B cell (primary cell): ENCODE data around the gene ETV6. TPM values are rescaled to one million over a fixed set of nuclear protein-coding genes. Genes with fewer than 3 reads are reported as not detected.

Experiments
- ATAC-seq: fragments of 200-7000 bp; cut with Tn5 transposase; one replicate; pipeline ENCODE4 v1.10.0; 2021; ENCODE audit warnings: low read depth, mild to moderate bottlenecking, moderate number of reproducible peaks, moderate library complexity
- CTCF ChIA-PET: fragments of 350-600 bp; sonication (Branson Sonifier 250); formaldehyde crosslinking; loops from one replicate; lab custom pipeline; 2021; ENCODE audit warnings: antibody characterized with exemption, inconsistent platforms; lab: Charles Lee
- POLR2A ChIA-PET: fragments of 350-600 bp; sonication (Branson Sonifier 250); formaldehyde crosslinking; loops from one replicate; lab custom pipeline; 2021; ENCODE audit warnings: antibody characterized with exemption; lab: Charles Lee
- DNase-seq: peaks from one replicate; pipeline ENCODE4 v3.0.0; 2013
- H2AFZ ChIP-seq: 2 replicates; pipeline ENCODE4 v1.6.1; 2012; ENCODE audit warnings: mild to moderate bottlenecking, low read depth, low read length; ENCODE audit not compliant: insufficient read depth, poor library complexity, severe bottlenecking
- H3K27ac ChIP-seq, 2 donors: 1 replicate in 1 of 2; 2 replicates in 1 of 2; pipeline ENCODE4 v1.5.1; 2012 to 2013; ENCODE audit warnings: low read length in 2 of 2, mild to moderate bottlenecking in 2 of 2, moderate library complexity in 1 of 2
- H3K27me3 ChIP-seq, 4 experiments: fragments of 200-600 bp in 1 of 4; sonication (generic) in 1 of 4; replicated peaks in 1 of 4; 1 replicate in 2 of 4; 2 replicates in 2 of 4; pipeline versions ENCODE4 v1.6.1 to v1.7.0; 2013 to 2016; ENCODE audit warnings: low read length in 3 of 4, mild to moderate bottlenecking in 2 of 4, mixed read lengths in 1 of 4, moderate library complexity in 1 of 4; ENCODE audit not compliant: insufficient read depth in 4 of 4, control insufficient read depth in 3 of 4; ENCODE audit errors: control extremely low read depth in 1 of 4
- H3K36me3 ChIP-seq, 2 experiments: replicated peaks in 1 of 2; 1 replicate in 1 of 2; 2 replicates in 1 of 2; pipeline versions ENCODE4 v1.6.1 to v1.7.1; 2013; ENCODE audit warnings: low read length in 1 of 2; ENCODE audit not compliant: insufficient read depth in 2 of 2, control insufficient read depth in 1 of 2; ENCODE audit errors: control extremely low read depth in 1 of 2, extremely low read depth in 1 of 2
- H3K4me1 ChIP-seq, 2 donors: fragments of 200-600 bp in 1 of 2; sonication (generic) in 1 of 2; 1 replicate in 1 of 2; 2 replicates in 1 of 2; pipeline versions ENCODE4 v1.5.1 to v1.6.1; 2013 to 2017; ENCODE audit warnings: low read length in 2 of 2; ENCODE audit not compliant: control insufficient read depth in 2 of 2, insufficient read depth in 2 of 2
- H3K4me2 ChIP-seq: replicated peaks from 2 replicates; pipeline ENCODE3; 2012; ENCODE audit warnings: mild to moderate bottlenecking, low read depth, low read length; ENCODE audit not compliant: poor library complexity, severe bottlenecking
- H3K4me3 ChIP-seq, 5 experiments: fragments of 200-600 bp in 1 of 5; sonication (generic) in 1 of 5; 1 replicate in 3 of 5; 2 replicates in 2 of 5; pipeline versions ENCODE4 v1.5.1 to v1.7.0; 2011 to 2016; ENCODE audit warnings: low read length in 4 of 5, mild to moderate bottlenecking in 4 of 5, low read depth in 2 of 5, control low read depth in 1 of 5, moderate library complexity in 1 of 5; ENCODE audit not compliant: insufficient read depth in 1 of 5; ENCODE audit errors: control extremely low read depth in 1 of 5, extremely low read depth in 1 of 5
- H3K79me2 ChIP-seq: fragments of 200-600 bp; sonication (generic); one replicate; pipeline ENCODE4 v1.6.0; 2016; ENCODE audit warnings: low read length; ENCODE audit not compliant: control insufficient read depth, insufficient read depth
- H3K9ac ChIP-seq: fragments of 200-600 bp; sonication (generic); 2 replicates; pipeline ENCODE4 v1.6.1; 2017; ENCODE audit warnings: mild to moderate bottlenecking, low read length, moderate library complexity
- H3K9me3 ChIP-seq, 3 donors: one replicate each; pipeline versions ENCODE4 v1.6.1 to v1.7.1; 2013; ENCODE audit warnings: low read length in 2 of 3; ENCODE audit not compliant: control insufficient read depth in 2 of 3, insufficient read depth in 1 of 3; ENCODE audit errors: control extremely low read depth in 1 of 3
- H4K20me1 ChIP-seq: 2 replicates; pipeline ENCODE4 v1.6.0; 2012; ENCODE audit warnings: mild to moderate bottlenecking, low read length; ENCODE audit not compliant: insufficient read depth, control insufficient read depth, poor library complexity, severe bottlenecking
- H3K27ac Mint-ChIP-seq: one replicate; pipeline ENCODE4 v1.8.0; 2021; ENCODE audit warnings: mixed read lengths
- H3K27me3 Mint-ChIP-seq: one replicate; pipeline ENCODE4 v1.8.0; 2021; ENCODE audit warnings: mixed read lengths
- H3K4me1 Mint-ChIP-seq: one replicate; pipeline ENCODE4 v1.8.0; 2021; ENCODE audit warnings: mixed read lengths
- H3K4me3 Mint-ChIP-seq: one replicate; pipeline ENCODE4 v1.8.0; 2021; ENCODE audit warnings: mixed read lengths
- H3K9me3 Mint-ChIP-seq: one replicate; pipeline ENCODE4 v1.8.0; 2022; ENCODE audit warnings: mixed read lengths; ENCODE audit not compliant: insufficient read depth
- CTCF ChIP-seq: fragments of 200-600 bp; IDR thresholded peaks from one replicate; pipeline ENCODE4 v1.8.0; 2022; ENCODE audit warnings: antibody characterized with exemption, mild to moderate bottlenecking
- EZH2 ChIP-seq: IDR thresholded peaks from 2 replicates; pipeline ENCODE4 v1.6.1; 2012; ENCODE audit warnings: borderline replicate concordance, low read depth, mild to moderate bottlenecking, moderate library complexity, low read length; ENCODE audit not compliant: insufficient read depth, poor library complexity, severe bottlenecking
- WGBS: methylation state at CpG from one replicate; pipeline ENCODE4 v1.1.5; 2013; ENCODE audit warnings: missing lambda C conversion rate; ENCODE audit not compliant: insufficient coverage; 5-methylcytosine and 5-hydroxymethylcytosine counted together
- intact Hi-C: fragments of 100-400 bp; cut with micrococcal nuclease; formaldehyde crosslinking; loops from one replicate; pipeline ENCODE4 v1.10.0; 2022
- polyA plus RNA-seq: library from polyadenylated mRNA; depleted of rRNA; stranded (reverse); fragments of >200 nt; gene quantifications from 2 replicates; pipeline ENCODE4 v1.2.3, GENCODE V29; 2012
- total RNA-seq, 2 donors: library from RNA; stranded (reverse); fragments of 120-200 nt in 1 of 2; gene quantifications; 1 replicate in 1 of 2; 2 replicates in 1 of 2; pipeline versions ENCODE4 v1.2.3 to v1.2.4, GENCODE V29; 2013 to 2022

The ETV6 gene
- total and polyA plus RNA-seq, 2 donors (not counting 1 experiment from before 2014, with no cell fraction given) = 17.4 to 123 TPM

DNA sequence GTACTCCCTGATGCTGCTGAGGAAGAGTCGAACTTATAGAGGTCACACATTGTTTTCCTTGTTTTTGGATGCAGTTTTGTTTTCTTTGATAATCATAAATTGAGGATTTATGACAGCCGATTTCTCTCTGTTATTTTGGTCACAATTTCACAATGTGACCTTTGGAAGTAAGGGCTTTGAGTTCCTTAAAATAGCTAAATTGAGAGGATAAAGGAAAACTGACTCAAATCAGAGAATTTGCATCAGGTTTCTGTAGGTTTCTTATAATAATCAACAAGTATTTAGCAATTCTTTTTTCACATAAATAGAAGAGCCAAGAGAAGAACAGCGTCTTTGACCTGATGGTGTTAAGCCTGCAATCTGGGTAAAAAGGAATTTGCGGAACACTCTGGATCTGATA lies 66.1 kb downstream of the ETV6 start:
- TF ChIP-seq EZH2 (no peak), CTCF (no peak)
- Histone ChIP-seq H3K27ac (no peak overlapping the region), H4K20me1 (peaks cover 66% of the 10 kb centered on the region), H3K4me3 (no peak overlapping the region), H3K9me3 (no peaks in the 10 kb centered on the region), H3K4me1 (peaks cover 0 to 6% of the 10 kb centered on the region in 2 donors), H3K79me2 (peaks cover 92% of the 10 kb centered on the region), H2AFZ (no peak overlapping the region), H3K4me2 (no peak overlapping the region), H3K36me3 (peaks cover 1 to 14% of the 10 kb centered on the region in 2 experiments), H3K27me3 (no peaks in the 10 kb centered on the region), H3K9ac (no peak overlapping the region)
- ChIA-PET POLR2A (no interaction called here), CTCF (no interaction called here)
- ATAC-seq (no peak), DNase-seq (no peak)
- no peak overlapping the region for H3K27ac Mint-ChIP-seq
- intact Hi-C loops = no loop called here
- no peaks in the 10 kb centered on the region for H3K9me3 Mint-ChIP-seq
- no peaks in the 10 kb centered on the region for H3K27me3 Mint-ChIP-seq
- peaks cover 45% of the 10 kb centered on the region for H3K4me1 Mint-ChIP-seq
- WGBS = 100% methylated on average over 1 of the region's 4 CpGs
- H3K4me3 Mint-ChIP-seq = no peak overlapping the region

- H3K9me3 ChIP-seq = no peaks in the 10 kb centered on the region
- WGBS = 69% methylated on average over 4 of the region's 8 CpGs
- H3K36me3 ChIP-seq = peaks cover 1 to 12% of the 10 kb centered on the region in 2 experiments
- DNase-seq (no peak), ATAC-seq (no peak)
- no peaks in the 10 kb centered on the region for H3K27me3 Mint-ChIP-seq
- H3K4me1 ChIP-seq = peaks cover 0 to 8% of the 10 kb centered on the region in 2 donors
- H3K27me3 ChIP-seq = no peaks in the 10 kb centered on the region
- no peak overlapping the region for H3K4me2 ChIP-seq
- H3K9ac ChIP-seq = no peak overlapping the region
- no peak overlapping the region for H3K4me3 ChIP-seq
- peaks cover 91% of the 10 kb centered on the region for H3K79me2 ChIP-seq
- no peak overlapping the region for H3K27ac Mint-ChIP-seq
- no peaks in the 10 kb centered on the region for H3K9me3 Mint-ChIP-seq
- no peak overlapping the region for H3K4me3 Mint-ChIP-seq
- no peak for TF ChIP-seq CTCF
- no peak for TF ChIP-seq EZH2
- H3K27ac ChIP-seq = no peak overlapping the region
- H4K20me1 ChIP-seq = peaks cover 56% of the 10 kb centered on the region
- intact Hi-C loops = no loop called here
- no peak overlapping the region for H2AFZ ChIP-seq
- ChIA-PET CTCF (interaction anchor here (1.1 to 1.2 kb wide), 2 partner anchors 10 to 315 kb away, joined by 3 to 4 read pairs; no protein-coding TSS in a partner anchor), POLR2A (no interaction called here)
- peaks cover 50% of the 10 kb centered on the region for H3K4me1 Mint-ChIP-seq
These were observed 67.5 kb downstream of the ETV6 start for GRCh38 chr12:11716794-11717518.
